ENCODE data around the gene UCP1.
A peak's percentile ranks its signal among the peaks of the same experiment; 100 is the strongest.
"Not testable (repeated sequence)": the region's sequence is repeated elsewhere in the genome, so short reads cannot be mapped to it uniquely, and the experiment has no call there.

The UCP1 gene

DNA sequence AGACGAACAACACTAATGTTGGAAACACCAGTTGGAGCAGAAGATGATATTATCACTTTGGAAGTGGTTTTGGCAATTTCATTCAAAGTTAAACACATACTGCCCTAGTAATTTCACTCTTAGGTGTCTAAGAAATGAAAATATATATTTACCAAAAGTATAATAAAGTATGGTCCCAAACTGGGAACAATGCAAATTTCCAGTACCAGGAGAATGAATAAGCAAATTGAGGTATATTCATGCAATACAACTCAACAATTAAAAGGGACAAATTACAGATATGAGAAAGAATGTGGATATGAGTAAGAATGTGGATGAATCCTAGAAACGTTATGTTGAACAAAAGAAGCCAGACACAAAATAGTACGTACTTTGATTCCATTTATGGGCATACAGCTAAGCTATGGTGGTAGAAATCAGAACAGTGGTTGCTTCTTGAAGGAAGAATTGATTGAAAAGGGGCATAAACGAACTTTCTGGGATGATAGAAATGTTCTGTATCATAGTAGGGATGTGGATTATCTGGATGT, 34.7 kb downstream of the UCP1 start:
- H3K9me3 ChIP-seq (ENCODE audit: control insufficient read depth in 2 of 2, low read length in 2 of 2), result no peaks in the 10 kb centered on the region
- no peak overlapping the region for H3K9ac ChIP-seq (ENCODE audit: low read length in 2 of 2)
- no peaks in the 10 kb centered on the region for H3K4me1 ChIP-seq (ENCODE audit: control insufficient read depth, insufficient read depth, low read length)
- no peak overlapping the region for H3K4me3 ChIP-seq (ENCODE audit: low read length in 2 of 2)
- H3K36me3 ChIP-seq (ENCODE audit: control insufficient read depth in 2 of 2, insufficient read depth in 2 of 2, low read length in 2 of 2), result peaks cover 7% of the 10 kb centered on the region in 2 donors
- H3K27me3 ChIP-seq (ENCODE audit: control insufficient read depth in 1 of 2, insufficient read depth in 2 of 2, low read length in 2 of 2), result no peaks in the 10 kb centered on the region
- no peak overlapping the region for H3K27ac ChIP-seq (ENCODE audit: low read length)

DNA sequence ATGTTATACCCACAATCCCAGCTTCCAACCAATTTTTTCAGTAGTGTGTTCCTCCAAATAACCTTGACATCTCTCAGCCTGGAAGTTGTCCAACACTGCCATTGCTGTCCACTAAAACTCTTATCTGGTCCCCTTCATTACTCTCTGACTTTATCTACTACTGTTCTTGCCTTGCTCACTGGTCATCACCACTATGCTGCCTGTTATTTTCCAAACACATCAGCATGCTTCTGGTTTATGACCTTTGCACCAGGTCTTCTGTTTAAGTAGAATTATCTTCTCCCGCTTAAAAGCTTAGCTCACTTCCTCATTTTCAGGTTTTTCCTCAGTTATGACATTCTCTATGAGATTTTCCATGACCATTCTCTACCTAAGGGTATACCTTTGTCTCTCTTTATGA, 39.3 kb downstream of the UCP1 start:
- no peak overlapping the region for H3K4me3 ChIP-seq (ENCODE audit: low read length in 2 of 2)
- H3K9me3 ChIP-seq (ENCODE audit: control insufficient read depth in 2 of 2, low read length in 2 of 2), result no peaks in the 10 kb centered on the region
- H3K9ac ChIP-seq (ENCODE audit: low read length in 2 of 2), result no peak overlapping the region
- H3K4me1 ChIP-seq (ENCODE audit: control insufficient read depth, insufficient read depth, low read length), result no peaks in the 10 kb centered on the region
- no peak overlapping the region for H3K27ac ChIP-seq (ENCODE audit: low read length)
- H3K27me3 ChIP-seq (ENCODE audit: control insufficient read depth in 1 of 2, insufficient read depth in 2 of 2, low read length in 2 of 2), result no peaks in the 10 kb centered on the region
- peaks cover 7 to 8% of the 10 kb centered on the region in 2 donors for H3K36me3 ChIP-seq (ENCODE audit: control insufficient read depth in 2 of 2, insufficient read depth in 2 of 2, low read length in 2 of 2)

DNA sequence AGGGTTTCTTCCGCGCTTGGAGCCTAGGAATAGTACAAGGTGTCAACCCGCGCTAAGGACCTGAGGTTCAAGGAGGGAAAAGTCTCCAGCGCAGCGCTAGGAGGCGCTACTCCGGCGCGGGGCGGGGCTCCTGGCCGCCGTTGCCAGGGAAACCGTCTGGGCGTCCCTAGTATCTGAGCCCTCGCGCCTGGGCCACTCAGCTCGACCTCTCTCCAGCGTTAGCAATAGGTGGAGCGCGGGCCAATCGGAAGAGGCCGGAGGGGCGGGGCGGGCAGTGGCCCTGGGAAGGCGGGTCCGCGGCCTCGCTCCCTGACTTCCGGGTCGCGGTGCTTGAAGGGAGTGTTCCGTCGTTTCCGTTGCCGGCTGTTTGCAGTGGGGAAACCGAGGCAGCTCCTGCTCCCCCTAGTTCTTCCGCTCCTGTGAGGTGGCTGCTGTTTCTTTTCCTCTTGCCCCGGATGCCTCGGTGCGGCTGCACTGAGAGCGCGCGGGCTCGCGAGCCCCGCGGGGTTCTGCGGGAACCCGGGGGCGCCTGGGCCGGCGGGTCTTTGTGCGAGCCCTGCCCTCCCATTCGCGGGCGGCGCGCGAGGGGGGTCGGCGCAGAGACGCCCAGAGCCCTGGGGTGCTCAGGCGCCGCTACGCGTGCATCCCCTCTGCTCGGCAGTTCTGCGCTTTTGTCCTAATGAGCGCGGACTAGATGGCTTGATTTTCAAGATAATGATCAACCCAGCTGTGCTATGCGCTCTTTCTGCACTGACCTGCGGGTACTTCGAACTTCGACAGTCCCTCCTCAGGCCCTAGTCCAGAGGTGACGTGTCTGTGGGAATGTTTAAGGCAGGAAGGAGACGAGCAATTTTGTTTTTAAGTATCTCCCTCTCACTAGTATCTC, 44.7 kb downstream of the UCP1 start, which contains the start of gene ELMOD2:
Gene ELMOD2 (plus strand): TSS at position 312 of the 886 bp plus-strand sequence. CDS start 1,261 bp downstream, outside the sequence.
- peak within 1 kb of the TSS; percentile 85 to 92 for H3K9ac ChIP-seq (ENCODE audit: low read length in 2 of 2)
- H3K27me3 ChIP-seq (ENCODE audit: control insufficient read depth in 1 of 2, insufficient read depth in 2 of 2, low read length in 2 of 2), result no peaks in the 10 kb centered on the region
- peaks cover 5 to 7% of the 10 kb centered on the region in 2 donors for H3K36me3 ChIP-seq (ENCODE audit: control insufficient read depth in 2 of 2, insufficient read depth in 2 of 2, low read length in 2 of 2)
- no peaks in the 10 kb centered on the region for H3K4me1 ChIP-seq (ENCODE audit: control insufficient read depth, insufficient read depth, low read length)
- peak within 1 kb of the TSS; percentile 50 for H3K27ac ChIP-seq (ENCODE audit: low read length)
- no peaks in the 10 kb centered on the region for H3K9me3 ChIP-seq (ENCODE audit: control insufficient read depth in 2 of 2, low read length in 2 of 2)
- peak within 1 kb of the TSS; percentile 90 to 97 for H3K4me3 ChIP-seq (ENCODE audit: low read length in 2 of 2)

DNA sequence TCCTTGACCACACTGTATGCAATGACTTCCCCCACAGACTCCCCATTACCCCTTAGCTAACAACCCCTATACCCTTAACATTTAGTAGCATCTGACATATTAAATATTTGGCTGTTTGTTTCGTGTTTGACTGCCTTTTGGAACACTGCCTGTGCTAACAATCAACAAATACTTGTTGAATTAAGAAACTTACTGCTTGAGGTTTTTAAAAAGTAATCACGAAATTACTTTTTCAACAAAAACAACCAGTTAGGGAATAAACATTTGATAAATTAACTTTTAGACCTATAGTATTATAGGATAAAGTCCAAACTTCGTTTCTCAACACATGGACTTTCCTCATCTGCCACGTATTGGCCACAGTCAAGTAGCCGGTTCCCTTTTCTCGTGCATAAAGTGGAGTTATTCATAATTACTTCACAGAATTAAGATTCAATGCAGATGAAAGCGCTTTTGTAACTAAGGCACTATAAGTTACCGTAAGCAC, 45.3 kb downstream of the UCP1 start:
- H3K9me3 ChIP-seq (ENCODE audit: control insufficient read depth in 2 of 2, low read length in 2 of 2), result no peaks in the 10 kb centered on the region
- H3K9ac ChIP-seq (ENCODE audit: low read length in 2 of 2), result peak overlapping the region; percentile 50 to 68
- H3K27ac ChIP-seq (ENCODE audit: low read length), result no peak overlapping the region
- H3K4me1 ChIP-seq (ENCODE audit: control insufficient read depth, insufficient read depth, low read length), result no peaks in the 10 kb centered on the region
- peaks cover 3 to 7% of the 10 kb centered on the region in 2 donors for H3K36me3 ChIP-seq (ENCODE audit: control insufficient read depth in 2 of 2, insufficient read depth in 2 of 2, low read length in 2 of 2)
- H3K27me3 ChIP-seq (ENCODE audit: control insufficient read depth in 1 of 2, insufficient read depth in 2 of 2, low read length in 2 of 2), result no peaks in the 10 kb centered on the region
- peak overlapping the region; percentile 90 to 97 for H3K4me3 ChIP-seq (ENCODE audit: low read length in 2 of 2)

DNA sequence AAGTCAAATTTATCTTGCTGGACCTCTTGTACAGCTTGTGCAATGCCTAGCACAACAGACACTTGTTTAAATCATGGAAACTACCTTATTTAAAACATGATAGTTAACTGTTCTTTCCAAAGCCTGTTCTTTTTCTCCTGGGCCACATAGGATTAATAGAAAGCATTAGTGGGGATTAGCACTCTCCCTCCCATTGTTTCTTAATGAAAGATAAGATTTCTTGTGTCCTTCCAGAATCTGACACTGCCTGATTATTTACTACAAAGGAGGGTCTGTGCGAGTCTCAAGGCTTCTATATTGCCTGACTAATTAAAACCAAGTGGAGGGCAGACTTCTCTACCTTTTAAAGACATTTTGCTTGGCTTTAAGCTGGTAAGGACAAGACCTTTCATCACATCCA, 53.3 kb downstream of the UCP1 start:
- H3K9ac ChIP-seq (ENCODE audit: low read length in 2 of 2), result no peak overlapping the region
- H3K4me3 ChIP-seq (ENCODE audit: low read length in 2 of 2), result no peak overlapping the region
- no peak overlapping the region for H3K27ac ChIP-seq (ENCODE audit: low read length)
- no peaks in the 10 kb centered on the region for H3K27me3 ChIP-seq (ENCODE audit: control insufficient read depth in 1 of 2, insufficient read depth in 2 of 2, low read length in 2 of 2)
- no peaks in the 10 kb centered on the region for H3K9me3 ChIP-seq (ENCODE audit: control insufficient read depth in 2 of 2, low read length in 2 of 2)
- no peaks in the 10 kb centered on the region for H3K36me3 ChIP-seq (ENCODE audit: control insufficient read depth in 2 of 2, insufficient read depth in 2 of 2, low read length in 2 of 2)
- no peaks in the 10 kb centered on the region for H3K4me1 ChIP-seq (ENCODE audit: control insufficient read depth, insufficient read depth, low read length)

DNA sequence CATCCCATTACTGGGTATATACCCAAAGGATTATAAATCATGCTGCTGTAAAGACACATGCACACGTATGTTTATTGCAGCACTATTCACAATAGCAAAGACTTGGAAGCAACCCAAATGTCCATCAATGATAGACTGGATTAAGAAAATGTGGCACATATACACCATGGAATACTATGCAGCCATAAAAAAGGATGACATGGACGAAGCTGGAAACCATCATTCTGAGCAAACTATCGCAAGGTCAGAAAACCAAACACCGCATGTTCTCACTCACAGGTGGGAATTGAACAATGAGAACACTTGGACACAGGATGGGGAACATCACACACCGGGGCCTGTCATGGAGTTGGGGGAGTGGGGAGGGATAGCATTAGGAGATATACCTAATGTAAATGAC, 55.0 kb downstream of the UCP1 start:
- not testable (repeated sequence) for H3K4me3 ChIP-seq (ENCODE audit: low read length in 2 of 2); H3K27ac ChIP-seq (ENCODE audit: low read length); H3K4me1 ChIP-seq (ENCODE audit: control insufficient read depth, insufficient read depth, low read length); H3K36me3 ChIP-seq (ENCODE audit: control insufficient read depth in 2 of 2, insufficient read depth in 2 of 2, low read length in 2 of 2); H3K27me3 ChIP-seq (ENCODE audit: control insufficient read depth in 1 of 2, insufficient read depth in 2 of 2, low read length in 2 of 2); H3K9me3 ChIP-seq (ENCODE audit: control insufficient read depth in 2 of 2, low read length in 2 of 2); H3K9ac ChIP-seq (ENCODE audit: low read length in 2 of 2)
